ENCODE results near the gene NEXN. TPM values are rescaled to one million over a fixed set of nuclear protein-coding genes. Genes with fewer than 3 reads are reported as not detected.

The NEXN gene
- total and polyA plus RNA-seq, 2 of the 13 experiments (the other 11 are each of a cell fraction or from before 2014, with no cell fraction given), result 0.07 to 0.97 TPM

DNA sequence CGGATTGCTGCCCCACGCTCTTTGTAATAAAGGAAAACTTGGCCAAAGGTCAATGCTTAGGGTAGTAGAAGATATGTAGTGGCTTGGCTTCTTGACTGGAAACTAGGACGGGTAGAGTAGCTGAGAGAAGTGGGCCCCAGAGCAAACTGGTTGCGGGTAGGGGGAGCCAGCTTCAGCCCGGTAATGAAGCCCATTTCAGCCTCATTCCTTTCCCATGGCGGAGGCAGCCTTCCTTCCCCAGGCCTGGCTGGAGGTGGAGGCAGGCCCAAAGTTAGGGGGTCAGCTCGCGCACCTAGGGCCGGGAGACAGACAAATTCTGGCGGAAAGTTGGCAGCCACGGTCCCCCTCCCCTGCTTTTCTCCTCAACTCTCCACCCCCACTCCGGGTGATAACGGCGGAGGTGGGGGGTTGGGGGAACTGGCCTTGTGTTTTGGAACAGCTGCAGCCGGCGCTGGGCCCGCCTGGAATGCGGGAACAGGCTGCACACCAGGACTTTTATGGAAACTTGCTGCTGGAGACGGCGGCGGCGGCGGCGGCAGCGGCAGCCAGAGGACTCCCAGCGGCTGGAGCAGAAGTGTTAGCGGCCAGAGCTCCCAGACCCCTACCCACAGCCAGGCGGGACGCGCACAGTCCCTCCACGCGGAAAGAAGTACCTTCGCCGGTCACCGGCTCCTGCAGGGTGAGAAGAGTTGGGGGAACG is at the start of gene NEXN (continued):
- TF ChIP-seq ATF5 (CRISPR knock-in tag; IDR thresholded peaks at IDR 0.05; ENCODE audit: low read depth) (no peak), TOE1 (CRISPR knock-in tag; IDR thresholded peaks at IDR 0.05) (no peak), ZNF543 (CRISPR knock-in tag; IDR thresholded peaks at IDR 0.05) (0 out of 2 replicates have a peak, but pooled peaks have one; percentile 39), MED8 (CRISPR knock-in tag; IDR thresholded peaks at IDR 0.05; ENCODE audit: insufficient replicate concordance) (no peak), MTA3 (CRISPR knock-in tag; IDR thresholded peaks at IDR 0.05) (no peak), ZFP90 (CRISPR knock-in tag; IDR thresholded peaks at IDR 0.05; ENCODE audit: borderline replicate concordance) (no peak), NKX3-1 (CRISPR knock-in tag; IDR thresholded peaks at IDR 0.05) (no peak), KLF16 (CRISPR knock-in tag; IDR thresholded peaks at IDR 0.05) (no peak), SOX13 (IDR thresholded peaks at IDR 0.05) (no peak), SOX13 (CRISPR knock-in tag; conservative IDR thresholded peaks at IDR 0.05 in 1 of 2, IDR thresholded peaks at IDR 0.05 in 1 of 2) (no peak), ZSCAN20 (CRISPR knock-in tag; IDR thresholded peaks at IDR 0.05; ENCODE audit: borderline replicate concordance) (no peak), HNF1B (CRISPR knock-in tag; IDR thresholded peaks at IDR 0.05) (no peak), FOXK2 (IDR thresholded peaks at IDR 0.05) (no peak), SP4 (CRISPR knock-in tag; IDR thresholded peaks at IDR 0.05) (no peak), SAP130 (CRISPR knock-in tag; IDR thresholded peaks at IDR 0.05; ENCODE audit: low read depth) (no peak), PTBP1 (IDR thresholded peaks at IDR 0.05; ENCODE audit: low read depth, low read length, poor library complexity, severe bottlenecking) (no peak), ZNF550 (CRISPR knock-in tag; IDR thresholded peaks at IDR 0.05; ENCODE audit: borderline replicate concordance) (no peak), KDM4B (CRISPR knock-in tag; IDR thresholded peaks at IDR 0.05) (no peak), HOXD1 (CRISPR knock-in tag; IDR thresholded peaks at IDR 0.05) (no peak), DMAP1 (CRISPR knock-in tag; IDR thresholded peaks at IDR 0.05) (no peak; the same call in 1 of the 2 replicates), ZNF101 (CRISPR knock-in tag; IDR thresholded peaks at IDR 0.05; ENCODE audit: borderline replicate concordance, low read depth) (no peak), MXI1 (IDR thresholded peaks at IDR 0.05; ENCODE audit: borderline replicate concordance, low read depth, low read length) (no peak)
- TF ChIP-seq, protein P1, sequence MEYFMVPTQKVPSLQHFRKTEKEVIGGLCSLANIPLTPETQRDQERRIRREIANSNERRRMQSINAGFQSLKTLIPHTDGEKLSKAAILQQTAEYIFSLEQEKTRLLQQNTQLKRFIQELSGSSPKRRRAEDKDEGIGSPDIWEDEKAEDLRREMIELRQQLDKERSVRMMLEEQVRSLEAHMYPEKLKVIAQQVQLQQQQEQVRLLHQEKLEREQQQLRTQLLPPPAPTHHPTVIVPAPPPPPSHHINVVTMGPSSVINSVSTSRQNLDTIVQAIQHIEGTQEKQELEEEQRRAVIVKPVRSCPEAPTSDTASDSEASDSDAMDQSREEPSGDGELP (IDR thresholded peaks at IDR 0.05; ENCODE audit: borderline replicate concordance, low read depth), result peak; percentile 66; the same call in 1 of the 2 replicates
- TF ChIP-seq, protein P2, sequence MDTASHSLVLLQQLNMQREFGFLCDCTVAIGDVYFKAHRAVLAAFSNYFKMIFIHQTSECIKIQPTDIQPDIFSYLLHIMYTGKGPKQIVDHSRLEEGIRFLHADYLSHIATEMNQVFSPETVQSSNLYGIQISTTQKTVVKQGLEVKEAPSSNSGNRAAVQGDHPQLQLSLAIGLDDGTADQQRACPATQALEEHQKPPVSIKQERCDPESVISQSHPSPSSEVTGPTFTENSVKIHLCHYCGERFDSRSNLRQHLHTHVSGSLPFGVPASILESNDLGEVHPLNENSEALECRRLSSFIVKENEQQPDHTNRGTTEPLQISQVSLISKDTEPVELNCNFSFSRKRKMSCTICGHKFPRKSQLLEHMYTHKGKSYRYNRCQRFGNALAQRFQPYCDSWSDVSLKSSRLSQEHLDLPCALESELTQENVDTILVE (CRISPR knock-in tag; IDR thresholded peaks at IDR 0.05), result no peak
- TF ChIP-seq, protein P3, sequence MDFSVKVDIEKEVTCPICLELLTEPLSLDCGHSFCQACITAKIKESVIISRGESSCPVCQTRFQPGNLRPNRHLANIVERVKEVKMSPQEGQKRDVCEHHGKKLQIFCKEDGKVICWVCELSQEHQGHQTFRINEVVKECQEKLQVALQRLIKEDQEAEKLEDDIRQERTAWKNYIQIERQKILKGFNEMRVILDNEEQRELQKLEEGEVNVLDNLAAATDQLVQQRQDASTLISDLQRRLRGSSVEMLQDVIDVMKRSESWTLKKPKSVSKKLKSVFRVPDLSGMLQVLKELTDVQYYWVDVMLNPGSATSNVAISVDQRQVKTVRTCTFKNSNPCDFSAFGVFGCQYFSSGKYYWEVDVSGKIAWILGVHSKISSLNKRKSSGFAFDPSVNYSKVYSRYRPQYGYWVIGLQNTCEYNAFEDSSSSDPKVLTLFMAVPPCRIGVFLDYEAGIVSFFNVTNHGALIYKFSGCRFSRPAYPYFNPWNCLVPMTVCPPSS (IDR thresholded peaks at IDR 0.05), result no peak
- TF ChIP-seq, protein P4, sequence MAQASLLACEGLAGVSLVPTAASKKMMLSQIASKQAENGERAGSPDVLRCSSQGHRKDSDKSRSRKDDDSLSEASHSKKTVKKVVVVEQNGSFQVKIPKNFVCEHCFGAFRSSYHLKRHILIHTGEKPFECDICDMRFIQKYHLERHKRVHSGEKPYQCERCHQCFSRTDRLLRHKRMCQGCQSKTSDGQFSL (CRISPR knock-in tag; IDR thresholded peaks at IDR 0.05), result peak; percentile 54; the same call in 1 of the 2 replicates

All from HepG2 (cell line).